AG04449 (cell line): ENCODE results near the gene SUPT3H.

Experiments
- CTCF ChIA-PET: fragments of 350-600 bp; formaldehyde crosslinking; extraction: SDS; loops from one replicate; lab custom pipeline; 2021; ENCODE audit warnings: antibody characterized with exemption; lab: Yijun Ruan, JAX
- POLR2A ChIA-PET: fragments of 400-600, 350-600 bp; formaldehyde crosslinking; extraction: SDS; loops from one replicate; lab custom pipeline; 2020; ENCODE audit warnings: antibody characterized with exemption, inconsistent platforms; lab: Yijun Ruan, JAX
- DNase-seq: peaks from one replicate; pipeline ENCODE4 v3.0.0-alpha.2; 2010; ENCODE audit warnings: low read depth, low spot score
- H3K4me3 ChIP-seq: 2 replicates; pipeline ENCODE4 v1.5.1; 2011; ENCODE audit warnings: low read depth, mild to moderate bottlenecking, control low read depth, low read length
- CTCF ChIP-seq: IDR thresholded peaks from one replicate; pipeline ENCODE4 v1.5.1; 2011; ENCODE audit warnings: mild to moderate bottlenecking, moderate library complexity, low read length, control low read depth, inconsistent platforms; ENCODE audit not compliant: insufficient read depth; ENCODE audit errors: missing control alignments

Gene SUPT3H

GRCh38 chr6:45003387-45003786 is 374.3 kb downstream of the SUPT3H start:
- POLR2A ChIA-PET: interaction anchor here (0.6 kb wide), 1 partner anchor 164 kb away, joined by 3 read pairs; no protein-coding TSS in a partner anchor
- TF ChIP-seq CTCF: no peak
- CTCF ChIA-PET: no interaction called here
- no peak overlapping the region for H3K4me3 ChIP-seq
- no peak for DNase-seq

- ChIA-PET POLR2A (no interaction called here), CTCF (no interaction called here)
- DNase-seq: no peak
- TF ChIP-seq CTCF: no peak
- no peak overlapping the region for H3K4me3 ChIP-seq
These were observed 375.2 kb downstream of the SUPT3H start for GRCh38 chr6:45002390-45003105.

- no peak overlapping the region for H3K4me3 ChIP-seq
- ChIA-PET POLR2A (no interaction called here), CTCF (no interaction called here)
- no peak for TF ChIP-seq CTCF
- DNase-seq: no peak
These were observed 376.1 kb downstream of the SUPT3H start for GRCh38 chr6:45001663-45002062.

GRCh38 chr6:45000833-45001232 is 376.9 kb downstream of the SUPT3H start:
- DNase-seq: no peak
- no peak overlapping the region for H3K4me3 ChIP-seq
- POLR2A ChIA-PET: no interaction called here
- TF ChIP-seq CTCF: no peak
- CTCF ChIA-PET: interaction anchor here (0.7 kb wide), 1 partner anchor 19 kb away, joined by 3 read pairs; no protein-coding TSS in a partner anchor

GRCh38 chr6:44999066-44999465 is 378.7 kb downstream of the SUPT3H start:
- POLR2A ChIA-PET: no interaction called here
- CTCF ChIA-PET: no interaction called here
- no peak overlapping the region for H3K4me3 ChIP-seq
- no peak for TF ChIP-seq CTCF
- no peak for DNase-seq

- POLR2A ChIA-PET: no interaction called here
- CTCF ChIA-PET: interaction anchor here (1.0 to 2.6 kb wide), 3 partner anchors 12 to 340 kb away, joined by 3 to 6 read pairs (median 3); no protein-coding TSS in a partner anchor
- no peak for TF ChIP-seq CTCF
- no peak for DNase-seq
- no peak overlapping the region for H3K4me3 ChIP-seq
These were observed 382.1 kb downstream of the SUPT3H start for GRCh38 chr6:44995486-44996132.
